ENCODE data around the gene LRIG1.

DNA sequence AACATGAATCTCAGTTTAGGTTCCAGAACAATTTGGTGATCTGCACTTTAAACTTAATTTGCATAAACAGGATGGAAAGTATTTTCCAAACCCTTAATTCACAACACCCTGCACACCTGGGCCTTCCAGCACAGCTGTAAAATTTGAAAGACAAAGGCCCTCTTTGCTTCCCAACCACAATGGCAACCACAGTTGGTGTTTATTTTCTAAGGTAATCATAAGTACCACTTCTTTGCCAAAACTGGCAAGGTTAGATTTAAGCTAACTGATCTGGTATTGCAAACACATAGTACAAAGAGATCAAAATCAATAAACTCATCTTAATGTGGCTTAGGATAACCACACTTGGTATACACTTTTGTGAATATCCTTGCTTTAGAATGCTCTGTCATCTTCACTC, 4.1 kb downstream of the LRIG1 start:
- TF ChIP-seq, protein P1, sequence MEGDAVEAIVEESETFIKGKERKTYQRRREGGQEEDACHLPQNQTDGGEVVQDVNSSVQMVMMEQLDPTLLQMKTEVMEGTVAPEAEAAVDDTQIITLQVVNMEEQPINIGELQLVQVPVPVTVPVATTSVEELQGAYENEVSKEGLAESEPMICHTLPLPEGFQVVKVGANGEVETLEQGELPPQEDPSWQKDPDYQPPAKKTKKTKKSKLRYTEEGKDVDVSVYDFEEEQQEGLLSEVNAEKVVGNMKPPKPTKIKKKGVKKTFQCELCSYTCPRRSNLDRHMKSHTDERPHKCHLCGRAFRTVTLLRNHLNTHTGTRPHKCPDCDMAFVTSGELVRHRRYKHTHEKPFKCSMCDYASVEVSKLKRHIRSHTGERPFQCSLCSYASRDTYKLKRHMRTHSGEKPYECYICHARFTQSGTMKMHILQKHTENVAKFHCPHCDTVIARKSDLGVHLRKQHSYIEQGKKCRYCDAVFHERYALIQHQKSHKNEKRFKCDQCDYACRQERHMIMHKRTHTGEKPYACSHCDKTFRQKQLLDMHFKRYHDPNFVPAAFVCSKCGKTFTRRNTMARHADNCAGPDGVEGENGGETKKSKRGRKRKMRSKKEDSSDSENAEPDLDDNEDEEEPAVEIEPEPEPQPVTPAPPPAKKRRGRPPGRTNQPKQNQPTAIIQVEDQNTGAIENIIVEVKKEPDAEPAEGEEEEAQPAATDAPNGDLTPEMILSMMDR (IDR thresholded peaks at IDR 0.05; ENCODE audit: control extremely low read depth in 1 of 3, insufficient read depth in 1 of 3, low read depth in 1 of 3, low read length in 3 of 3), result no peak
- TF ChIP-seq, protein P2, sequence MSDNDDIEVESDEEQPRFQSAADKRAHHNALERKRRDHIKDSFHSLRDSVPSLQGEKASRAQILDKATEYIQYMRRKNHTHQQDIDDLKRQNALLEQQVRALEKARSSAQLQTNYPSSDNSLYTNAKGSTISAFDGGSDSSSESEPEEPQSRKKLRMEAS (IDR thresholded peaks at IDR 0.05), result no peak
- TF ChIP-seq MAFK (IDR thresholded peaks at IDR 0.05; ENCODE audit: low read depth, low read length), result no peak
- no peak for TF ChIP-seq GABPA (IDR thresholded peaks at IDR 0.05; ENCODE audit: borderline replicate concordance, insufficient read depth, low read length)
- TF ChIP-seq SRF (IDR thresholded peaks at IDR 0.05; ENCODE audit: low read depth, low read length), result no peak
- no peak for TF ChIP-seq PHF8 (conservative IDR thresholded peaks at IDR 0.05; ENCODE audit: low read depth, low read length)
- TF ChIP-seq, protein P3, sequence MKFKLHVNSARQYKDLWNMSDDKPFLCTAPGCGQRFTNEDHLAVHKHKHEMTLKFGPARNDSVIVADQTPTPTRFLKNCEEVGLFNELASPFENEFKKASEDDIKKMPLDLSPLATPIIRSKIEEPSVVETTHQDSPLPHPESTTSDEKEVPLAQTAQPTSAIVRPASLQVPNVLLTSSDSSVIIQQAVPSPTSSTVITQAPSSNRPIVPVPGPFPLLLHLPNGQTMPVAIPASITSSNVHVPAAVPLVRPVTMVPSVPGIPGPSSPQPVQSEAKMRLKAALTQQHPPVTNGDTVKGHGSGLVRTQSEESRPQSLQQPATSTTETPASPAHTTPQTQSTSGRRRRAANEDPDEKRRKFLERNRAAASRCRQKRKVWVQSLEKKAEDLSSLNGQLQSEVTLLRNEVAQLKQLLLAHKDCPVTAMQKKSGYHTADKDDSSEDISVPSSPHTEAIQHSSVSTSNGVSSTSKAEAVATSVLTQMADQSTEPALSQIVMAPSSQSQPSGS (IDR thresholded peaks at IDR 0.05; ENCODE audit: low read length), result no peak
- TF ChIP-seq KDM5A (IDR thresholded peaks at IDR 0.05; ENCODE audit: low read length), result no peak
- TF ChIP-seq POLR2A (IDR thresholded peaks at IDR 0.05; ENCODE audit: control extremely low read depth in 1 of 2, low read depth in 2 of 2, low read length in 2 of 2), result peak in 1 of 2 experiments; percentile 61; a peak in 1 of 3 replicates
- no peak for TF ChIP-seq TEAD4 (IDR thresholded peaks at IDR 0.05; ENCODE audit: low read depth, low read length)
- TF ChIP-seq SP2 (IDR thresholded peaks at IDR 0.05; ENCODE audit: low read length), result no peak
- no peak for TF ChIP-seq JUN (IDR thresholded peaks at IDR 0.05; ENCODE audit: low read depth, low read length)
- no peak for TF ChIP-seq CREB1 (IDR thresholded peaks at IDR 0.05)
